Fibroblast of lung (primary cell): ENCODE data around the gene SRP19. TPM values are rescaled to one million over a fixed set of nuclear protein-coding genes. Genes with fewer than 3 reads are reported as not detected.

Source experiments
- DNase-seq, 2 donors: peaks; one replicate each; pipeline versions ENCODE4 v3.0.0 to v3.0.0-alpha.2; 2010; ENCODE audit warnings: low read depth in 2 of 2
- H2AFZ ChIP-seq: 2 replicates; pipeline ENCODE4 v1.5.1; 2012; ENCODE audit warnings: low read length, control low read depth, inconsistent platforms
- H3K27ac ChIP-seq: 2 replicates; pipeline ENCODE4 v1.5.1; 2011; ENCODE audit warnings: low read length, control low read depth; ENCODE audit not compliant: insufficient read depth
- H3K27me3 ChIP-seq: 2 replicates; pipeline ENCODE4 v1.5.1; 2011; ENCODE audit warnings: mild to moderate bottlenecking, low read length; ENCODE audit not compliant: control insufficient read depth, insufficient read depth
- H3K36me3 ChIP-seq: 2 replicates; pipeline ENCODE4 v1.5.1; 2011; ENCODE audit warnings: low read length; ENCODE audit not compliant: control insufficient read depth, insufficient read depth
- H3K4me1 ChIP-seq: 2 replicates; pipeline ENCODE4 v1.5.1; 2011; ENCODE audit warnings: low read length; ENCODE audit not compliant: control insufficient read depth, insufficient read depth; ENCODE audit errors: extremely low read depth
- H3K4me2 ChIP-seq: 2 replicates; pipeline ENCODE4 v1.5.1; 2011; ENCODE audit warnings: low read length, control low read depth; ENCODE audit not compliant: insufficient read depth; ENCODE audit errors: extremely low read depth
- H3K4me3 ChIP-seq, 4 experiments: fragments of 200-600 bp in 1 of 4; sonication (generic) in 1 of 4; replicated peaks in 1 of 4; 2 replicates each; pipeline ENCODE4 v1.5.1; 2011 to 2016; ENCODE audit warnings: low read length in 4 of 4, low read depth in 3 of 4, mild to moderate bottlenecking in 3 of 4, control low read depth in 2 of 4, inconsistent platforms in 1 of 4, mixed read lengths in 1 of 4; ENCODE audit not compliant: insufficient read depth in 1 of 4; ENCODE audit errors: control extremely low read depth in 1 of 4
- H3K79me2 ChIP-seq: 2 replicates; pipeline ENCODE4 v1.5.1; 2012; ENCODE audit warnings: mild to moderate bottlenecking, low read length, inconsistent platforms; ENCODE audit not compliant: control insufficient read depth, insufficient read depth
- H3K9ac ChIP-seq: 2 replicates; pipeline ENCODE4 v1.5.1; 2011; ENCODE audit warnings: mild to moderate bottlenecking, low read length, control low read depth; ENCODE audit not compliant: insufficient read depth
- H3K9me3 ChIP-seq: 2 replicates; pipeline ENCODE4 v1.5.1; 2012; ENCODE audit warnings: low read depth, low read length; ENCODE audit not compliant: control insufficient read depth, insufficient read depth
- H4K20me1 ChIP-seq: 2 replicates; pipeline ENCODE4 v1.5.1; 2011; ENCODE audit warnings: low read length; ENCODE audit not compliant: control insufficient read depth, insufficient read depth; ENCODE audit errors: extremely low read depth
- EZH2 ChIP-seq: IDR thresholded peaks from 2 replicates; pipeline ENCODE4 v1.5.1; 2012; ENCODE audit warnings: low read length, control low read depth, mild to moderate bottlenecking; ENCODE audit errors: missing control alignments
- polyA minus RNA-seq: library from RNA; depleted of rRNA, polyadenylated mRNA; stranded (reverse); fragments of >200 nt; gene quantifications from 2 replicates; pipeline ENCODE4 v1.2.3, GENCODE V29; 2011; ENCODE audit warnings: low replicate concordance
- polyA plus RNA-seq, 2 donors: library from polyadenylated mRNA; depleted of rRNA in 1 of 2; stranded (reverse) in 1 of 2; unstranded in 1 of 2; fragments of >200 nt; gene quantifications; 2 replicates each; pipeline ENCODE4 v1.2.1, GENCODE V29; 2011 to 2012; ENCODE audit warnings: missing spikeins in 1 of 2
- total RNA-seq: library from RNA; depleted of rRNA; stranded (reverse); fragments of >200 nt; gene quantifications from 2 replicates; pipeline ENCODE4 v1.2.1, GENCODE V29; 2014
- TF ChIP-seq, protein P1 (sequence below), 2 donors: IDR thresholded peaks in 1 of 2; conservative IDR thresholded peaks in 1 of 2; 1 replicate in 1 of 2; 2 replicates in 1 of 2; pipeline ENCODE4 v1.5.1; 2011 to 2012; ENCODE audit warnings: low read length in 2 of 2, control low read depth in 1 of 2, inconsistent platforms in 1 of 2, low read depth in 1 of 2, mild to moderate bottlenecking in 1 of 2

SRP19 gene
- 58.0 and 58.5 TPM in 2 replicates for total RNA-seq
- polyA plus RNA-seq, result 109 and 118 TPM in 2 replicates
- 90.0 and 107 TPM in 2 replicates for polyA plus RNA-seq (2012)
- polyA minus RNA-seq, result 1.1 TPM in 2 replicates

- H3K27ac ChIP-seq, result peak within 1 kb of the TSS; percentile 84
Observed at GRCh38 chr5:112860929-112861637, at the start of gene SRP19. Gene SRP19 (plus strand): TSS chr5:112861287. CDS start chr5:112861377, 90 bp downstream.

DNA sequence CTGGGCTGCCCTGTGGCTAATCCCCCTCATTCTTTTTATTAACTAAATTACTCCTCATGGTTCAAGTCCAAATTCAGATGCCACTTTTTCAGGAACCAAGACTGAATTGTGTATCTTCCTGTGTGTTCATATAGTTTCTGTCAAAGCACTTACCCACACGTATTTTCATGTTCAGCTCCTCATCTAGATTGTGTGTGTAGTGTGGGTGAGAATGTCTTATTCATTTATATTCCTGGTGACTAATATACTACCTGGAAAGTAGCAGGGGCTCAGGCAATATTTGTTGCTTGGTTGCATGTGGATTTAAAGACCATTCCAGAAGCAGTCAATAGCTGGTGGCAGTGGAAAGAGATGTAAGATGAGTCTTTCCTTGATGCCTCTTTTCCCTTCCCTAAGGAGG, 48.5 kb upstream of the SRP19 start:
- DNase-seq, result no peak
- H3K36me3 ChIP-seq, result peaks cover 3% of the 10 kb centered on the region
- H3K27ac ChIP-seq, result no peak overlapping the region
- no peak overlapping the region for H3K9ac ChIP-seq
- no peaks in the 10 kb centered on the region for H3K4me1 ChIP-seq
- H3K79me2 ChIP-seq, result no peaks in the 10 kb centered on the region
- no peaks in the 10 kb centered on the region for H3K9me3 ChIP-seq
- no peak overlapping the region for H3K4me3 ChIP-seq
- no peak overlapping the region for H3K4me2 ChIP-seq
- no peaks in the 10 kb centered on the region for H3K27me3 ChIP-seq
- TF ChIP-seq, protein P1, sequence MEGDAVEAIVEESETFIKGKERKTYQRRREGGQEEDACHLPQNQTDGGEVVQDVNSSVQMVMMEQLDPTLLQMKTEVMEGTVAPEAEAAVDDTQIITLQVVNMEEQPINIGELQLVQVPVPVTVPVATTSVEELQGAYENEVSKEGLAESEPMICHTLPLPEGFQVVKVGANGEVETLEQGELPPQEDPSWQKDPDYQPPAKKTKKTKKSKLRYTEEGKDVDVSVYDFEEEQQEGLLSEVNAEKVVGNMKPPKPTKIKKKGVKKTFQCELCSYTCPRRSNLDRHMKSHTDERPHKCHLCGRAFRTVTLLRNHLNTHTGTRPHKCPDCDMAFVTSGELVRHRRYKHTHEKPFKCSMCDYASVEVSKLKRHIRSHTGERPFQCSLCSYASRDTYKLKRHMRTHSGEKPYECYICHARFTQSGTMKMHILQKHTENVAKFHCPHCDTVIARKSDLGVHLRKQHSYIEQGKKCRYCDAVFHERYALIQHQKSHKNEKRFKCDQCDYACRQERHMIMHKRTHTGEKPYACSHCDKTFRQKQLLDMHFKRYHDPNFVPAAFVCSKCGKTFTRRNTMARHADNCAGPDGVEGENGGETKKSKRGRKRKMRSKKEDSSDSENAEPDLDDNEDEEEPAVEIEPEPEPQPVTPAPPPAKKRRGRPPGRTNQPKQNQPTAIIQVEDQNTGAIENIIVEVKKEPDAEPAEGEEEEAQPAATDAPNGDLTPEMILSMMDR (conservative IDR thresholded peaks at IDR 0.05 in 1 of 2, IDR thresholded peaks at IDR 0.05 in 1 of 2; ENCODE audit: low read depth in 1 of 2, low read length in 2 of 2), result no peak
- TF ChIP-seq EZH2, result no peak
- H4K20me1 ChIP-seq, result no peaks in the 10 kb centered on the region
- H2AFZ ChIP-seq, result no peak overlapping the region

More at GRCh38 chr5:112860929-112861637, at the start of gene SRP19:
- H3K27me3 ChIP-seq, result no peaks in the 10 kb centered on the region
- no peaks in the 10 kb centered on the region for H3K9me3 ChIP-seq
- peak within 1 kb of the TSS; percentile 93 for H3K9ac ChIP-seq
- peaks cover 2% of the 10 kb centered on the region for H3K4me1 ChIP-seq
- peaks cover 2% of the 10 kb centered on the region for H3K36me3 ChIP-seq
- peak within 1 kb of the TSS; percentile 87 for H3K4me2 ChIP-seq
- peak within 1 kb of the TSS; percentile 81 to 98 (median 88) for H3K4me3 ChIP-seq
- H2AFZ ChIP-seq, result peak within 1 kb of the TSS; percentile 98
- TF ChIP-seq, protein P1 (conservative IDR thresholded peaks at IDR 0.05 in 1 of 2, IDR thresholded peaks at IDR 0.05 in 1 of 2; ENCODE audit: low read depth in 1 of 2, low read length in 2 of 2), result no peak
- no peak for TF ChIP-seq EZH2
- peaks cover 32% of the 10 kb centered on the region for H3K79me2 ChIP-seq
- peak; percentile 98 for DNase-seq
- no peaks in the 10 kb centered on the region for H4K20me1 ChIP-seq

- Histone ChIP-seq H3K27ac (no peak overlapping the region), H3K4me3 (no peak overlapping the region), H3K36me3 (peaks cover 3% of the 10 kb centered on the region), H3K9me3 (no peaks in the 10 kb centered on the region), H4K20me1 (no peaks in the 10 kb centered on the region), H3K27me3 (no peaks in the 10 kb centered on the region), H3K4me2 (no peak overlapping the region), H3K9ac (no peak overlapping the region), H3K79me2 (no peaks in the 10 kb centered on the region), H3K4me1 (no peaks in the 10 kb centered on the region), H2AFZ (no peak overlapping the region)
- TF ChIP-seq, protein P1 (conservative IDR thresholded peaks at IDR 0.05 in 1 of 2, IDR thresholded peaks at IDR 0.05 in 1 of 2; ENCODE audit: low read depth in 1 of 2, low read length in 2 of 2), result no peak
- TF ChIP-seq EZH2, result no peak
- DNase-seq, result no peak
Observed at GRCh38 chr5:112820246-112820645, 40.8 kb upstream of the SRP19 start.
